Choroid plexus epithelial cell (primary cell): Measurements from ENCODE around the gene LCE1E.

Experiments
- DNase-seq: peaks from one replicate; pipeline ENCODE4 v3.0.0-alpha.2; 2010; ENCODE audit warnings: low read depth
- H3K4me3 ChIP-seq: 2 replicates; pipeline ENCODE4 v1.5.1; 2011; ENCODE audit warnings: low read depth, mild to moderate bottlenecking, control low read depth, low read length, moderate library complexity
- CTCF ChIP-seq: conservative IDR thresholded peaks from 2 replicates; pipeline ENCODE4 v1.5.1; 2011; ENCODE audit warnings: low read depth, mild to moderate bottlenecking, control low read depth, inconsistent platforms, low read length, moderate library complexity

The LCE1E gene

DNA sequence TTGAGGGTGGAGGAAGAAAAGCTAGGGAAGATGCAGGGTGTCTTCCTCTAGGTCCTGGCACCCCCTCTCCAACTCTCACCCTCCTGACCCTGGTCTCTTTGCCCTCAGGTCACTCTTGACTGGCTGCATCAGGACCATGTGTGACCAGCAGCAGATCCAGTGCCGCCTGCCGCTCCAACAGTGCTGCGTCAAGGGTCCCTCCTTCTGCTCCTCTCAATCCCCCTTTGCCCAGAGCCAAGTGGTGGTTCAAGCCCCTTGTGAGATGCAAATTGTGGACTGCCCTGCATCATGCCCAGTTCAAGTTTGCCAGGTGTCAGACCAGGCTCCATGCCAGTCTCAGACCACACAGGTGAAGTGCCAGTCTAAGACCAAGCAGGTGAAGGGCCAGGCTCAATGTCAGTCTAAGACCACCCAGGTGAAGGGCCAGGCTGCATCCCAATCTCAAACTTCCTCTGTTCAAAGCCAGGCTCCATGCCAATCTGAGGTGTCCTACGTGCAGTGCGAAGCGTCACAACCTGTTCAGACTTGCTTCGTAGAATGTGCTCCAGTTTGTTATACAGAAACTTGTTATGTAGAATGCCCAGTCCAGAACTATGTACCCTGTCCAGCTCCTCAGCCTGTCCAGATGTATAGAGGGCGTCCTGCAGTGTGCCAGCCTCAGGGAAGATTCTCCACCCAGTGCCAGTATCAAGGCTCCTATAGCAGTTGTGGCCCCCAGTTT, 26.4 kb upstream of the LCE1E start:
- no peak for DNase-seq
- no peak for TF ChIP-seq CTCF

DNA sequence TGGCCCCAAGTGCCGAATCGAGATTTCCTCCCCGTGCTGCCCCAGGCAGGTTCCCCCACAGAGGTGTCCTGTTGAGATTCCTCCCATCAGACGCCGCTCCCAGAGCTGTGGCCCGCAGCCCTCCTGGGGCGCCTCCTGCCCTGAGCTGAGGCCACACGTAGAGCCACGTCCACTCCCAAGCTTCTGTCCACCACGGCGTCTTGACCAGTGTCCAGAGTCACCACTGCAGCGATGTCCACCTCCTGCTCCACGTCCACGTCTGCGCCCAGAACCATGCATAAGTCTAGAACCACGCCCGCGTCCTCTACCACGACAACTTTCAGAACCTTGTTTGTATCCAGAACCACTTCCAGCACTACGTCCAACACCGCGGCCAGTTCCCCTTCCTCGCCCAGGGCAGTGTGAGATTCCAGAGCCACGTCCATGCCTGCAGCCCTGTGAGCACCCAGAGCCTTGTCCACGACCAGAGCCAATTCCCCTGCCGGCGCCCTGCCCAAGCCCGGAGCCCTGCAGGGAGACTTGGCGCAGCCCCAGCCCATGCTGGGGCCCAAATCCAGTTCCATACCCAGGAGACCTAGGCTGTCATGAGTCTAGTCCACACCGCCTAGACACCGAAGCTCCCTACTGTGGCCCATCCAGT, 25.4 kb upstream of the LCE1E start:
- DNase-seq, result no peak
- TF ChIP-seq CTCF, result no peak
- H3K4me3 ChIP-seq, result no peak overlapping the region

More for the DNA sequence above, 26.4 kb upstream of the LCE1E start:
- no peak overlapping the region for H3K4me3 ChIP-seq

DNA sequence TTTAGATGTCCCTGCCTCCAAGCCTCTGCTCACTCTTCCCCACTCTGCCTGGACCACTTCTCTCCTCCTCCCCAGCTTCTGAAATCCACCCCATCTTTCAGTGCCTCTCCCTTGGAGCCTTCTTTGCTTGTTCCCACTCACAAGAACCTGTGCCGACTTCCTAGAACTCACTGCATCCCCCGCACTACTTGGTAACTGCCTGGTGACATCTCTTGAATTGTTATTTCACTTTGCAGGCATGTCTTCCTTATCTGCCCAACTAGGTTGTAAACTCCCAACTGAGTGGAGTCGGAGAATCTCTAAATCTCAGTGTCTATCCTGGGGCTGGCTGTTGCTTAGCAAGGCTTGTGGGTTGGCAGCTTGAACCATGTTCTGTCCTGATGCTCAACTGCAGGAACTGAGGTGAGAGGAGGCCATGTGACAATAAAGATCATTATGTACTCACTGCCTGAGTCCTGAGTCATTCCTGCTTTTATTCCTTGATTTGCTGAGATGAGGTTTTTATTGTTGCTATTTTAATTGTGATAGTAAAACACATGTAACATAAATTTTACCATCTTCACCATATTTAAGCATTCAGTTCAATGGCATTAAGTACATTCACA, 24.3 kb upstream of the LCE1E start:
- no peak for DNase-seq
- no peak for TF ChIP-seq CTCF
- H3K4me3 ChIP-seq, result no peak overlapping the region

- no peak for TF ChIP-seq CTCF
- H3K4me3 ChIP-seq, result no peak overlapping the region
- no peak for DNase-seq
Measured at GRCh38 chr1:152768847-152769533, 17.1 kb upstream of the LCE1E start.

DNA sequence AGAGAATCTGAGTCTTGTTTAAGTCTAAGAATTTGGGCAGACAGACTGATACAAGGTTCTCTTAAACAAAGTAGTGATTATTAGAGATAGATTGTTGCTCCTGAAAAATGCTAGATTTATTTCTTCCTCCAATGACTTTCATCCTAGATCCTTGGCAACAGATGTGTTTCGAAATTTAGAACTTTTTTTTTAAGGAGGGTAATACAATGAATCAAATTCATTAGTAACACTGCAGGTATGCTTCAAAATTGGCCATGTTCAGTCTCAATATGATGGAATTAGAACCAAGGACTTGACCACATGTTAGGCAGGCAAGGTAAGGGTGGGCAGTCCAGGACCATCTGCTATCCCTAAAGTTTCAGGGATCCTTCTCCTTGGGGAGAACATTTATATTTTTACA, 15.6 kb upstream of the LCE1E start:
- DNase-seq, result no peak
- H3K4me3 ChIP-seq, result no peak overlapping the region
- TF ChIP-seq CTCF, result no peak

DNA sequence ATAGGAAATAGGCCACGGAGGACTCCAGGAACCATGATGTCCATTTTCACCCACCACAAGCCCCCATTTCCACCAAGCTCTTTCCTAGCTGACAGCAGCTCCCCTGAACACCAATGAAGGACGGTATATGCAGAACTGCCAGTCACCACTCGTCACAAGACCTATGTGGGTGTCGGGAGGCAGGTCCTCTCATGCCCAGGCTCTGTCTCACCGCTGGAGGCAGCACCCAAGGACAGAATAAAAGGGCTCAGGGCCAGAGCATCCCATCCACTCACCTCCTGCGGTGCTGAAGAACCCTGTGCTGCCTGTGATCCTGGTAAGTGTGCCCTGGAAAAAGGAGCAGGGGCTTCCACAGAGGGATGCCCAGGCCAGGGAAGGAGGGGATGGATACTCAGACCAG, 11.2 kb upstream of the LCE1E start, which contains the start of gene LCE1F:
Gene LCE1F (plus strand): TSS at position 266 of the 400 bp plus-strand sequence. CDS start 1,232 bp downstream, outside the sequence.
- no peak for DNase-seq
- no peak within 1 kb of the TSS for H3K4me3 ChIP-seq

More for the DNA sequence above, 11.2 kb upstream of the LCE1E start, which contains the start of gene LCE1F:
- TF ChIP-seq CTCF, result no peak
